ENCODE results near the gene LYPD5. TPM values are rescaled to one million over a fixed set of nuclear protein-coding genes. Genes with fewer than 3 reads are reported as not detected.
A peak's percentile ranks its signal among the peaks of the same experiment; 100 is the strongest.
"Not testable (repeated sequence)": the region's sequence is repeated elsewhere in the genome, so short reads cannot be mapped to it uniquely, and the experiment has no call there.

The LYPD5 gene
- total RNA-seq, 1 donor, result 0.72 TPM

GRCh38 chr19:43764684-43765083 lies 37.6 kb downstream of the LYPD5 start:
- not testable (repeated sequence) for H3K4me3 ChIP-seq (ENCODE audit: low read depth, low read length); DNase-seq (ENCODE audit: low read depth)
- peak; percentile 28 for TF ChIP-seq CTCF (IDR thresholded peaks at IDR 0.05; ENCODE audit: insufficient read depth, low read length)

- H3K4me3 ChIP-seq (ENCODE audit: low read depth, low read length), result no peak overlapping the region
- peak; percentile 67 for DNase-seq (ENCODE audit: low read depth)
- TF ChIP-seq CTCF (IDR thresholded peaks at IDR 0.05; ENCODE audit: insufficient read depth, low read length), result no peak
Measured at GRCh38 chr19:43763473-43763939, 38.7 kb downstream of the LYPD5 start.

- no peak overlapping the region for H3K4me3 ChIP-seq (ENCODE audit: low read depth, low read length)
- TF ChIP-seq CTCF (IDR thresholded peaks at IDR 0.05; ENCODE audit: insufficient read depth, low read length), result no peak
- DNase-seq (ENCODE audit: low read depth), result no peak
Measured at GRCh38 chr19:43762814-43763213, 39.4 kb downstream of the LYPD5 start.

GRCh38 chr19:43760941-43761340 lies 41.3 kb downstream of the LYPD5 start:
- TF ChIP-seq CTCF (IDR thresholded peaks at IDR 0.05; ENCODE audit: insufficient read depth, low read length), result no peak
- H3K4me3 ChIP-seq (ENCODE audit: low read depth, low read length), result no peak overlapping the region
- no peak for DNase-seq (ENCODE audit: low read depth)

- no peak overlapping the region for H3K4me3 ChIP-seq (ENCODE audit: low read depth, low read length)
- DNase-seq (ENCODE audit: low read depth), result peak; percentile 57
- TF ChIP-seq CTCF (IDR thresholded peaks at IDR 0.05; ENCODE audit: insufficient read depth, low read length), result peak; percentile 70
Measured at GRCh38 chr19:43759515-43759914, 42.7 kb downstream of the LYPD5 start.

- peak overlapping the region; percentile 96 for H3K4me3 ChIP-seq (ENCODE audit: low read depth, low read length)
- peak; percentile 71 for DNase-seq (ENCODE audit: low read depth)
- TF ChIP-seq CTCF (IDR thresholded peaks at IDR 0.05; ENCODE audit: insufficient read depth, low read length), result no peak
Measured at GRCh38 chr19:43755256-43755801, 46.9 kb downstream of the LYPD5 start.
